H1 (cell line): ENCODE measurements around the gene NUP210L. TPM values are rescaled to one million over a fixed set of nuclear protein-coding genes. Genes with fewer than 3 reads are reported as not detected.

Source experiments
- CTCF ChIA-PET: fragments of 300-600 bp; sonication (Branson Sonifier 250); formaldehyde crosslinking; loops from one replicate; lab custom pipeline; 2021; ENCODE audit not compliant: partially characterized antibody; lab: Charles Lee
- POLR2A ChIA-PET: fragments of 300-600 bp; sonication (Branson Sonifier 250); formaldehyde crosslinking; loops from one replicate; lab custom pipeline; 2021; ENCODE audit warnings: inconsistent platforms; ENCODE audit not compliant: partially characterized antibody; lab: Charles Lee
- DNase-seq, 2 experiments: peaks; one replicate each; pipeline versions ENCODE4 v3.0.0 to v3.0.0-alpha.2; 2010 to 2022; ENCODE audit warnings: low spot score in 2 of 2, low read depth in 1 of 2, mixed read lengths in 1 of 2
- FAIRE-seq: peaks from 2 replicates; lab custom pipeline; 2011; peaks lifted over from hg19 to GRCh38; lab: Jason Lieb, UNC
- H2AFZ ChIP-seq: 2 replicates; pipeline ENCODE4 v1.8.1; 2012; ENCODE audit warnings: low read length, inconsistent platforms
- H2AK5ac ChIP-seq: 2 replicates; pipeline ENCODE4 v1.6.1; 2013; ENCODE audit warnings: low read depth, low read length
- H2BK120ac ChIP-seq: replicated peaks from 2 replicates; pipeline ENCODE3; 2013; ENCODE audit warnings: low read depth, low read length, inconsistent platforms
- H2BK12ac ChIP-seq: 2 replicates; pipeline ENCODE4 v1.6.1; 2013; ENCODE audit warnings: low read depth, low read length
- H2BK15ac ChIP-seq: 2 replicates; pipeline ENCODE4 v1.6.1; 2013; ENCODE audit warnings: low read length
- H2BK20ac ChIP-seq: 2 replicates; pipeline ENCODE4 v1.6.1; 2013; ENCODE audit warnings: low read length
- H2BK5ac ChIP-seq: 2 replicates; pipeline ENCODE4 v1.6.1; 2013; ENCODE audit warnings: low read depth, low read length
- H3K14ac ChIP-seq: 2 replicates; pipeline ENCODE4 v1.6.1; 2013; ENCODE audit warnings: inconsistent platforms; ENCODE audit not compliant: insufficient read length
- H3K18ac ChIP-seq: 2 replicates; pipeline ENCODE4 v1.6.1; 2013; ENCODE audit warnings: low read length; ENCODE audit errors: extremely low read depth
- H3K23ac ChIP-seq: 2 replicates; pipeline ENCODE4 v1.6.1; 2013; ENCODE audit warnings: inconsistent platforms; ENCODE audit not compliant: insufficient read length
- H3K23me2 ChIP-seq: 2 replicates; pipeline ENCODE4 v1.6.1; 2013; ENCODE audit warnings: low read depth, low read length
- H3K27ac ChIP-seq: 2 replicates; pipeline ENCODE4 v1.6.1; 2011; ENCODE audit warnings: low read depth, low read length, inconsistent platforms
- H3K27me3 ChIP-seq, 4 experiments: replicated peaks in 1 of 4; 1 replicate in 1 of 4; 2 replicates in 3 of 4; pipeline versions ENCODE4 v1.6.1 to v1.8.1; 2011 to 2013; ENCODE audit warnings: low read length in 3 of 4, mild to moderate bottlenecking in 3 of 4, inconsistent platforms in 2 of 4, mixed read lengths in 2 of 4, moderate library complexity in 1 of 4; ENCODE audit not compliant: control insufficient read depth in 3 of 4, insufficient read depth in 3 of 4; ENCODE audit errors: extremely low read depth in 1 of 4
- H3K36me3 ChIP-seq, 4 experiments: 2 replicates each; pipeline versions ENCODE4 v1.6.1 to v1.8.1; 2011 to 2013; ENCODE audit warnings: mild to moderate bottlenecking in 4 of 4, low read length in 3 of 4, moderate library complexity in 2 of 4, control low read depth in 1 of 4, inconsistent platforms in 1 of 4; ENCODE audit not compliant: insufficient read depth in 4 of 4, control insufficient read depth in 2 of 4
- H3K4ac ChIP-seq: replicated peaks from 2 replicates; pipeline ENCODE3; 2013; ENCODE audit warnings: low read length, low read depth, mixed read lengths, inconsistent platforms; ENCODE audit not compliant: insufficient read length
- H3K4me1 ChIP-seq, 4 experiments: replicated peaks in 1 of 4; 1 replicate in 1 of 4; 2 replicates in 3 of 4; pipeline versions ENCODE4 v1.6.1 to v1.8.1; 2011 to 2013; ENCODE audit warnings: low read length in 3 of 4, inconsistent platforms in 2 of 4, mixed read lengths in 1 of 4; ENCODE audit not compliant: insufficient read depth in 4 of 4, control insufficient read depth in 3 of 4
- H3K4me2 ChIP-seq, 2 experiments: 2 replicates each; pipeline versions ENCODE4 v1.6.1 to v1.8.1; 2011 to 2013; ENCODE audit warnings: low read depth in 2 of 2, low read length in 2 of 2, control low read depth in 1 of 2, inconsistent platforms in 1 of 2, mild to moderate bottlenecking in 1 of 2; ENCODE audit not compliant: insufficient read depth in 1 of 2
- H3K4me3 ChIP-seq, 4 experiments: fragments of 200-600, 300-600 bp in 1 of 4; sonication (generic), shearing (Covaris generic), sonication (Bioruptor Twin) in 1 of 4; 2 replicates each; pipeline versions ENCODE4 v1.5.1 to v1.8.1; 2011 to 2016; ENCODE audit warnings: low read length in 4 of 4, low read depth in 3 of 4, control low read depth in 2 of 4, inconsistent platforms in 2 of 4, mild to moderate bottlenecking in 2 of 4, mixed read lengths in 1 of 4, moderate library complexity in 1 of 4; ENCODE audit not compliant: insufficient read depth in 2 of 4; ENCODE audit errors: extremely low read depth in 1 of 4
- H3K56ac ChIP-seq: replicated peaks from 2 replicates; pipeline ENCODE3; 2013; ENCODE audit warnings: low read depth, mild to moderate bottlenecking, mixed read lengths, low read length, inconsistent platforms; ENCODE audit not compliant: insufficient read length
- H3K79me1 ChIP-seq: 2 replicates; pipeline ENCODE4 v1.6.1; 2013; ENCODE audit warnings: low read depth, low read length, control low read depth
- H3K79me2 ChIP-seq, 2 experiments: 2 replicates each; pipeline versions ENCODE4 v1.6.1 to v1.8.1; 2012 to 2013; ENCODE audit warnings: low read length in 2 of 2, mild to moderate bottlenecking in 2 of 2, inconsistent platforms in 1 of 2; ENCODE audit not compliant: insufficient read depth in 2 of 2, control insufficient read depth in 1 of 2
- H3K9ac ChIP-seq, 4 experiments: replicated peaks in 1 of 4; 1 replicate in 1 of 4; 2 replicates in 3 of 4; pipeline versions ENCODE4 v1.6.1 to v1.8.1; 2011 to 2013; ENCODE audit warnings: low read depth in 3 of 4, low read length in 3 of 4, control low read depth in 2 of 4, mild to moderate bottlenecking in 2 of 4, moderate library complexity in 2 of 4, inconsistent platforms in 1 of 4; ENCODE audit errors: extremely low read depth in 1 of 4
- H3K9me3 ChIP-seq, 2 experiments: 2 replicates each; pipeline versions ENCODE4 v1.6.1 to v1.8.1; 2012 to 2013; ENCODE audit warnings: mild to moderate bottlenecking in 2 of 2, moderate library complexity in 2 of 2, control low read depth in 1 of 2, inconsistent platforms in 1 of 2, low read depth in 1 of 2, low read length in 1 of 2, mixed read lengths in 1 of 2; ENCODE audit not compliant: insufficient read depth in 2 of 2
- H4K20me1 ChIP-seq, 2 experiments: replicated peaks in 1 of 2; 2 replicates each; pipeline versions ENCODE3 to v1.8.1; 2011 to 2013; ENCODE audit warnings: inconsistent platforms in 2 of 2, low read length in 2 of 2, mild to moderate bottlenecking in 1 of 2; ENCODE audit not compliant: insufficient read depth in 2 of 2, control insufficient read depth in 1 of 2
- H4K5ac ChIP-seq: 2 replicates; pipeline ENCODE4 v1.6.1; 2013; ENCODE audit warnings: low read length, low read depth, mixed read lengths, inconsistent platforms; ENCODE audit not compliant: insufficient read length
- H4K8ac ChIP-seq: 2 replicates; pipeline ENCODE4 v1.8.0; 2013; ENCODE audit warnings: mild to moderate bottlenecking, moderate library complexity, low read length, inconsistent platforms; ENCODE audit not compliant: insufficient read depth; ENCODE audit errors: extremely low read depth
- H4K91ac ChIP-seq: replicated peaks from 2 replicates; pipeline ENCODE3; 2013; ENCODE audit warnings: low read length, mixed read lengths, inconsistent platforms; ENCODE audit not compliant: insufficient read length
- CTCF ChIP-seq, 3 experiments: IDR thresholded peaks; 1 replicate in 2 of 3; 2 replicates in 1 of 3; pipeline versions ENCODE4 v1.5.1 to v1.6.1; 2011; ENCODE audit warnings: low read length in 3 of 3, mild to moderate bottlenecking in 3 of 3, inconsistent platforms in 2 of 3, low read depth in 1 of 3, moderate library complexity in 1 of 3; ENCODE audit not compliant: insufficient read depth in 1 of 3; ENCODE audit errors: control extremely low read depth in 1 of 3
- SIN3A ChIP-seq, 2 experiments: IDR thresholded peaks in 1 of 2; conservative IDR thresholded peaks in 1 of 2; 2 replicates each; pipeline ENCODE4 v1.6.1; 2011 to 2012; ENCODE audit warnings: low read length in 2 of 2, improper control_type of control experiment in 1 of 2, low read depth in 1 of 2, mild to moderate bottlenecking in 1 of 2
- SUZ12 ChIP-seq: fragments of 200-600 bp; sonication (generic); IDR thresholded peaks from 2 replicates; pipeline ENCODE4 v1.6.1; 2012; ENCODE audit warnings: mild to moderate bottlenecking, inconsistent platforms, low read length, moderate library complexity, mixed read lengths
- WGBS, 2 experiments: shearing (Covaris generic) in 1 of 2; methylation state at CpG; one replicate each; pipeline versions ENCODE4 v1.1.6 to v1.1.7; 2013 to 2015; ENCODE audit warnings: low lambda C conversion rate in 2 of 2, mixed read lengths in 2 of 2, inconsistent platforms in 1 of 2, low coverage in 1 of 2, missing lambda C conversion rate in 1 of 2; ENCODE audit not compliant: insufficient replicate concordance in 2 of 2, insufficient coverage in 1 of 2, insufficient read length in 1 of 2; ENCODE audit errors: extremely low coverage in 1 of 2, missing lambda C conversion rate in 1 of 2; 5-methylcytosine and 5-hydroxymethylcytosine counted together
- polyA plus RNA-seq, 7 experiments: library from polyadenylated mRNA; depleted of rRNA in 3 of 7; stranded (reverse) in 5 of 7; unstranded in 2 of 7; fragments of >200 nt in 5 of 7; fragments of 200-250 nt in 2 of 7; gene quantifications; 1 replicate in 5 of 7; 2 replicates in 1 of 7; 4 replicates in 1 of 7; pipeline versions ENCODE4 v1.2.1 to v1.2.3, GENCODE V29; 2011 to 2013; ENCODE audit warnings: missing spikeins in 2 of 7, mixed read lengths in 2 of 7
- total RNA-seq: library from RNA; stranded (reverse); fragmentation: NEBNext Ultra II Directional; extraction: Animal tissue kit (Norgen Biotek cat#: 25700); gene quantifications from 2 replicates; pipeline ENCODE4 v1.2.1, GENCODE V29; 2021

Gene NUP210L
- total and polyA plus RNA-seq, 2 of the 8 experiments (the other 6 are each of a cell fraction or from before 2014, with no cell fraction given): not detected

DNA sequence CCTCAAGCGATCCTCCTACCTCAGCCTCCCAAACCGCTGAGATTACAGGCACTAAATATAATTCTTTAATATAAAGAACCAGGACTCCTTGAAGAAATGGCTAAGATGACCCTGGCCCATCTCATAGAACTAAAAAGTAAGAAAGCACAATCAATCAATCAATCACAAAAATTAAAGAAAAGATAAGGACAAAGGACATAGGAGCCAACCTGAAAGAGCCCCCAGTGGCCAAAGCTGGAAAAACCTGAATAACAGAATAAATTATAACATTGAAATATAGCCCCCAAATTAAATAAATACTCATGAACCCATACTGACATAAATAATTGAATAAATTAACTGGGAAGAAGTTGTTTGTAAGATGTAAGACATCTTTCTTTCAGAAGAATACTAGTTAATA is 8.9 kb downstream of the NUP210L start:
- TF ChIP-seq SIN3A (conservative IDR thresholded peaks at IDR 0.05 in 1 of 2, IDR thresholded peaks at IDR 0.05 in 1 of 2; ENCODE audit: low read depth in 1 of 2, low read length in 2 of 2): no peak
- TF ChIP-seq SUZ12: no peak
- peak in 1 of 3 experiments; percentile 34; a peak in 1 of 4 replicates for TF ChIP-seq CTCF (IDR thresholded peaks at IDR 0.05; ENCODE audit: control extremely low read depth in 1 of 3, insufficient read depth in 1 of 3, low read depth in 1 of 3, low read length in 3 of 3)
- H3K4me1 ChIP-seq: no peaks in the 10 kb centered on the region
- no peak overlapping the region for H3K4me2 ChIP-seq
- no peaks in the 10 kb centered on the region for H3K36me3 ChIP-seq
- no peak overlapping the region for H2BK12ac ChIP-seq
- no peaks in the 10 kb centered on the region for H3K79me1 ChIP-seq
- H4K91ac ChIP-seq: no peak overlapping the region
- H2AK5ac ChIP-seq: no peak overlapping the region
- no peak overlapping the region for H3K56ac ChIP-seq
- H3K27me3 ChIP-seq: no peaks in the 10 kb centered on the region
- FAIRE-seq (no peak), DNase-seq (no peak)
- H3K4ac ChIP-seq: no peak overlapping the region
- H2AFZ ChIP-seq: no peak overlapping the region
- no peak overlapping the region for H2BK5ac ChIP-seq
- H3K79me2 ChIP-seq: no peaks in the 10 kb centered on the region
- H3K9ac ChIP-seq: no peak overlapping the region
- ChIA-PET CTCF (interaction anchor here (0.7 to 3.5 kb wide), 6 partner anchors 9 to 196 kb away, joined by 3 to 14 read pairs (median 5); no protein-coding TSS in a partner anchor), POLR2A (interaction anchor here (1.7 kb wide), 1 partner anchor 155 kb away, joined by 4 read pairs; the partner anchor contains the start of gene RPS27)
- H2BK15ac ChIP-seq: no peak overlapping the region
- H4K8ac ChIP-seq: no peak overlapping the region
- H3K14ac ChIP-seq: no peak overlapping the region
- no peak overlapping the region for H3K27ac ChIP-seq
- no peaks in the 10 kb centered on the region for H3K23me2 ChIP-seq
- no peak overlapping the region for H3K18ac ChIP-seq
- no peak overlapping the region for H2BK120ac ChIP-seq
- H3K9me3 ChIP-seq: no peaks in the 10 kb centered on the region
- no peak overlapping the region for H3K23ac ChIP-seq
- H3K4me3 ChIP-seq: no peak overlapping the region
- no peaks in the 10 kb centered on the region for H4K20me1 ChIP-seq
- H2BK20ac ChIP-seq: no peak overlapping the region
- H4K5ac ChIP-seq: no peak overlapping the region
- WGBS, 2 experiments: 100% methylated on average over 2 of the region's 2 CpGs; no CpG with 5 or more reads in 1 of the 2 experiments
